Dermis microvascular lymphatic vessel endothelial cell (primary cell): ENCODE measurements around the gene SZRD1. TPM values are rescaled to one million over a fixed set of nuclear protein-coding genes. Genes with fewer than 3 reads are reported as not detected.

Source experiments
- DNase-seq, 2 donors: peaks; one replicate each; pipeline versions ENCODE4 v3.0.0 to v3.0.0-alpha.2; 2010; ENCODE audit warnings: low read depth in 2 of 2
- total RNA-seq: library from RNA; depleted of rRNA; stranded (reverse); fragments of >200 nt; gene quantifications from 2 replicates; pipeline ENCODE4 v1.2.1, GENCODE V29; 2014

Gene SZRD1
- total RNA-seq, 1 donor from 2014 or later = 25.8 TPM

DNA sequence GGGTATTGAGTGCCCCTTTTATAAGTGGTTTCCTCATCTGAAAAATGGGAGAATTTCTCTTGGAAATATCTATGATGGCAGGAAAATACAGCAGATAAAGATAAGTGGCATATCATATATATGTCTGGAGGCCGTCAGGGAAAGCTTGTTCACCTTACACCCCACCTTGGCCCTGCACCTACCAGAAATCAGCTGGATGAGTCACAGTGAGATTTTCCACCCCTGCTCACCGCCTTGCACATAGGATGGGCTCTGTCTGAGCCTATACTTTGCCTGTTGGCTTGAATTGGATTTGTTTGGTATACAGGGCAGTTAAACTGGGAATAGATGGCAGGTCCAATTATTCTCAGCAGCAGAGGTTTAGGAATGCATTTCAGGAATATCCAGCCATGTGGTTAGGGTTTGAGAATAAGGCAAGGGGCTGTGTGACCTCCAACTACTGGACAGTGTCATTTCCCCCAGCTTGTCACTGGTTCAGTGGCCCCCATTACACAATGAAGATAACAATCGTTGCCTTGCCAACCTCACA, 70.0 kb downstream of the SZRD1 start, which contains the start of gene SPATA21:
SPATA21 (minus strand) TSS at position 479 of the 529 bp plus-strand sequence. CDS start 6,053 bp downstream, outside the sequence.
- no peak for DNase-seq

DNA sequence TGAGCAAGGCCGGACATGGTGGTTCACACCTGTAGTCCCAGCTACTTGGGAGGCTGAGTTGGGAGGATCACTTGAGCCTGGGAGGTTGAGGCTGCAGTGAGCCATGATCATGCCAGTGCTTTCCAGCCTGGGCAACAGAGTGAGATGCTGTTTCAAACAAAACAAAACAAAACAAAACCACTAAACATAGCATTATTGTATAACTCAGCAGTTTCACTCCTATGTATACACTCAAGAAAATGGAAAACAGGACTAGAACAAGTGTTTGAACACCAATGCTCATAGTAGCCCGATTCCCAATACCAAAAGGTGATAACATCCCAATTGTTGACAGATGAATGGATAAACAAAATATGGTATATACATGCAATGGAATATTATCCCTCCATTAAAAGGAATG, 71.5 kb downstream of the SZRD1 start:
- DNase-seq = no peak

DNA sequence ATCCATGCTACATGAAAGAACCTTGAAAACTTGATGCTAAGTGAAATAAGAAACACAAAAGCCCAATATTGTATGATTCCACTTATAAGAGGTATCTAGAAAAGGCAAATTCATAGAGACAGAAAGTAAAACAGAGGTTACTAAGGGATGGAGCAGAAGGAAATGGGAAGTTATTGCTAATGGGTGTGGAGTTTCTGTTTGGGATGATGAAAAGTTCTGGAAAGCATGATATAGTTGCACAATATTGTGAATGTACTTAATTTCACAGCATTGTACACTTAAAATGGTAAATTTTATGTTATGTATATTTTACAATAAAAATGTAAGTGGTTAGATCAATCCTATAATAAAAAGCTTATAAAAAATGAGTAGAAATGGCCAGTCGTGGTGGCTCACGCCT, 71.9 kb downstream of the SZRD1 start:
- DNase-seq = no peak

DNA sequence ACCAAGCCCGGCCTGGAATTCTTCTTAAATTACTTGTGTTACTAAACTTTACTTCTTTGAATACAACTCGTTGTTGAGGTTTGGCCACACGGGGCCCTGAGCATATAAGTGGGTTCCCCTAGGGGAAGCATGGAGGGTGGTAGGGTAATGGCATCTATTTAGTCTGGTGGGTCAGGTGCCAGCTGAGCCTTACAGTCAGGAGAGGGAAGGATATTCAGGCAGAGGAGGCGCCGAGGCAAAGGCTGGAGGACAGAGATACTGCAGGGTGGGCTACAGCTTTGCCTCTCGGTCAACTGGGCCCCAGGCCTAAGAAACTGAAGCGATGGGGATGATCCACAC, 73.1 kb downstream of the SZRD1 start:
- no peak for DNase-seq

DNA sequence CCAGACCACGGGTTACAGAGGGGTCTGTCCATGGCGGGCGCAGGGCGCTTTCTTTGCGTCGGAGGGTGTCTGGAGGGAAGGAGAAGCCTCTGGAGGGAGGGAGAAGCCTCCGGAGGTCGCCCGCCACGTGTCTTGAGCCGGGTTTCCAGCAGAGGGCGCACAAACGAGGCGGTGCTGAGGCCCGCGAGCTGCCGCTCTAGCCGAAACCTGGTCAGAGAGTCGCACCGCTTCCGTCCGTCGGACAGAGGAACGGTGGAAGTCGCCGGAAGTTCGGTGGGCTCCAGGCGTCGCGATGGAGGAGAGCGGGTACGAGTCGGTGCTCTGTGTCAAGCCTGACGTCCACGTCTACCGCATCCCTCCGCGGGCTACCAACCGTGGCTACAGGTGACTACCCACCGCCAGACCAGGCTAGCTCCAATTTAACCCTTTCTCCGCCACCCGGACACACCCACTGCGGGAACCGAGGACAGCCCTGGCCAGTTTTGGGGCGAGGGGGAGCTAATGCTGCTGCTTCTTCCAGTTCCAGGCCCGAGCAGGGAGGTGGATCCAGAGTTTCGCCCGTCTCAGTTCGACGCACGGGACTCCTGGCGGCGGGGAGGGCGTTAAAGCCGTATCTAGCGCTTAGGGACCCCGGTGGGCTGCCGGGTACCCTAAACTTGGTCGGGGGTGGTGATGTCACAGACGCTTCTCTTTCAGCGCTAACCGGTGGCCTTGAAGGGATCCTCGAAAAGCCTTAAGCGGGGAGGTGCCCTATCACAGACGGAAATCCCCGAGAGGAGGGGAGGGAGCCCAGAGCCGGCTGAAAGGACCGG, 73.6 kb downstream of the SZRD1 start, which contains the start of gene NECAP2:
NECAP2 (plus strand) TSS at position 255 of the 812 bp plus-strand sequence; CDS start at position 293, 38 bp downstream.
- DNase-seq = peak; percentile 83 to 94

DNA sequence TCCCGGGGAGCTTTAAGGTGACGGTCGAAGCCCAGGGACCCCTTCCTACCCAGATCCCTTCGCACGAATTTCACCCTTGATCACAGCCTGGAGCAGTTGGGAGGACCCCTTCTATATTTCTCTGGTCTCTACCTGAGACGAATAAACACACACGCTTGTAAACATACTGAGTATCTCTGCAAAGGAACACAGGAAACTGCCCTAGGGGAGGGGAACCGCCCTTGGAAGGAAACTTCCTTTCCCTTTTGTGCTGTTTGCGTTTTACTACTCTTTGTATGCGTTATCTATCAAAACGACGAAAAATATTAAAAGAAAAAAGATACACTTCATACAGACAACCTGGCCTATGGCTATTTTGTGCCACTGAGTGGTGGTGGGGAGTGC, 74.2 kb downstream of the SZRD1 start:
- DNase-seq = peak in 1 of 2 donors; percentile 31

DNA sequence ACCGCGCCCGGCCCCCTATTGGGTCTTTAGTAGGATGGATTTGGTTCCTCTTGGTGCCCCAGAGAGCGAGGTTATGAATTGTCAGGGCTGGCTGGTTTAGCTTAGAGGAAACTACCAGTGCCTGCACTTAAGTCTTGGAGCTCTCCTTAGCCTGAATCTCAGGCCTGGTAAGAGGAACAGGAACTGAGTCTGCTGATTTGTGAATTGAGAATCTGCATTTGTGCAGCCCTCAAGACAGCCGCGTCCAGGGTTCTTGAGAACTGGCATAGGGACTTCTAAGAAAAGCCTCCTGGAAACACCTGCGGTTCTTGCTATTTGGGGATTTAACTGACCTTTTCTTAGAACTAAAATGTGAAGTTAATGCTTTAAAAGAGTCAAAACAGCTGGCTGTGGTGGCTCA, 75.2 kb downstream of the SZRD1 start:
- no peak for DNase-seq

DNA sequence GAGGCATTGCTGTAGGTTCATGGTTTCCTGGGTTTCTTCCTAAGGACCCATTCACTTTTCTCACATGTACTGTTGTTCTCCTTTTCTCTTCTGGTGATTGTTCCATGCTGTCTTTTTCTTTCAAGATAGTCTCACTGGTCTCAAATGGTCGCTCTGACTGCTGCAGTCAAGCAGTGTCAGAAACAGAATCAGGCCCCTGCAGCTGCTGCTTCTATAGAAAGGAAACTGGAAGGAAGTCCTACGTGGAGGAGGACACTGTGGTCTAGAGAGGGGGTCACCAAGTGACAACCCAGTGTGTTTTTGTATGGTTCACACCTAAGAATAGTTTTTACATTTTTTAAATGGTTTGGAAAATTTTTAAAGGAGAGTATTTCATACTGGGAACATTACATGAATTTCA, 75.9 kb downstream of the SZRD1 start:
- DNase-seq = no peak

DNA sequence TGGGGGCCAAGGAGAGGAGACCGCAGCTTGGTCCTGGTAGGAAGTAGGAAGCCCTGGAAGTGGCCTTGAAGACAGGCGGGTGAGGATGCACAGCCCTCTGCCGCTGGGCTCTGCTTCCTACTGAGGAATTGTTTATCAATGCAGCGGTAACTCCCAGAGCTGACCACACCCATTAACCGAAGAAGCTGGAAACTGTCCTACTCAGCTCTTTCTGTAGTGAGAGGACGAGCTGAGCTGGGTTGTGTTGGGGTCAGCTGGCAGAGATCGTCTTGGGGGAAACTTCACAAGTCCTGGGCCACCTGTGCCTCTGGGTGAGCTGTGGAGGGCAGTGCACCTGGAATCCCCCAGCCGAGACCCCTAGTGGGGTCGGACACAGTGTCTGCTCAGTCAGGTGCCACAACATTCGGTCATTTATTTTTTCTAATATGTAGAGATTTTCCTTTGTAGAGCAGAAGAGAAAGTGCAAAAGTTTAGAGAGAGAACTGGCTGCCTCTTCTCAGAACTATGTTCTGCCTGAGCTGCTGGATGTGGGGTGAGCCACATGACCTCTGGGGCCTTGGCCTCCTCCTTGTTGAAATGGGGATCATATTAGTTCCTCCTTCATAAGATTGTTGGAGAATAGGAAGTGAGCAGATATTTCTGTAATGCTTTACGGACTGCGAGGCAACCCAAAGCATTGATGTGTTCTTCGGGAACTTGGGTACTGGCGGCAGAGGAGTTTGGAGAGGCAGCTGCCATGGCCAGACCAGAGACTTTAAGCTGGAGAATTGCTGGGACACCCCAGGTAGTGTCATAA, 77.1 kb downstream of the SZRD1 start:
- no peak for DNase-seq

DNA sequence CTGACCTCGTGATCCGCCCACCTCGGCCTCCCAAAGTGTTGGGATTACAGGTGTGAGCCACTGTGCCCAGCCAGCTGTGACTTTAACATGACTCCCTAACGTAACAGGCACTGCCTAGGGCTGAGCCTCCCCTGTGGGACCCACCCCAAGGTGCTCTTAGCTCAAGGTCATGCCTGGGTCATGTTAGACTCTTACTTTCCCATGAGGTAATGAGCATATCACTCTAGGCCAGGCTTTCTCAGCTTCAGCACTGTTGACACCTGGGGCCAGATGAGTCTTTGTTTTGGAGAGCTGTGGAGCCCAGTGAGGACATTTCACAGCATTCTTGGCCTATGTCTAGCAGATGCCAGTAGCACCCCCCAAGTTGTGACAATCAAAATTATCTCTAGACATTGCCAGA, 78.0 kb downstream of the SZRD1 start:
- no peak for DNase-seq

DNA sequence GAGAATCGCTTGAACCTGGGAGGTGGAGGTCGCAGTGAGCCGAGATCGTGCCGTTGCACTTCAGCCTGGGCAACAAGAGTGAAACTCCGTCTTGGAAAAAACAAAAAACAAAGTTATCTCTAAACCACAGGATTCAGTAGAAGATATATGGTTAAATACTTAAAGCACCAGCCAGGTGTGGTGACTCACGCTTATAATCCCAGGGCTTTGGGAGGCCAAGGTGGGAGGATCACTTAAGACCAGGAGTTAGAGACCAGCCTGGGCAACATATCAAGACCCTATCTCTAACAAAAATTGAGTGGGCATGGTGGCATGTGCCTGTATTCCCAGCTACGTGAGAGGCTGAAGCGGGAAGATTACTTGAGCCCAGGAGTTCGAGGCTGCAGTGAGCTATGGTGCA, 79.1 kb downstream of the SZRD1 start:
- DNase-seq = no peak

DNA sequence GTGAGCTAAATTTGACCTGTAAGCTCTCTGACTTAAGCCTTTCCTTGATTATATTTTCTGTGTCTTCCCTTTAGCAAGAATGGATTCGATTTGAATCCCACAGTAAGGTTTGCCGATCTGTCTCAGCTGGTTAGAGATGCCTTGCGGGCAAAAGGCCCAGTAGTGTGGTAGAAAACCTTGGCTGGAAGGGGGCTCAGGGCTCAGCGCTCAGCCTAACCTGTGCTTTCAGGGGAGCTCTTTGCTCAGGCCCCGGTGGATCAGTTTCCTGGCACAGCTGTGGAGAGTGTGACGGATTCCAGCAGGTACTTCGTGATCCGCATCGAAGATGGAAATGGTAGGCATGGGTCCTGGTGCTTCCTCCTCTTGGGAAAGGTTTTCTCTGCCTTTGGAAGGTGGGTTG, 80.6 kb downstream of the SZRD1 start:
- DNase-seq = no peak

Other genes starting within 250 kb of the SZRD1 start
- gene EPHA2, start 211.2 kb upstream of the SZRD1 start, total RNA-seq = 71.1 and 112 TPM in 2 replicates
- 4.0 and 4.4 TPM in 2 replicates for gene ARHGEF19, start 154.6 kb upstream of the SZRD1 start, total RNA-seq
- gene CPLANE2, start 130.1 kb upstream of the SZRD1 start, total RNA-seq = 6.7 and 7.7 TPM in 2 replicates
- 5.9 and 10.1 TPM in 2 replicates for gene FBXO42, start 14.8 kb upstream of the SZRD1 start, total RNA-seq
- not detected in 2 replicates for gene SPATA21, start 70.2 kb downstream of the SZRD1 start, total RNA-seq
- 145 and 178 TPM in 2 replicates for gene NECAP2, start 73.5 kb downstream of the SZRD1 start, total RNA-seq
- under 0.01 TPM in 2 replicates for gene RNU1-1, start 147.0 kb downstream of the SZRD1 start, total RNA-seq
- gene NBPF1, start 246.3 kb downstream of the SZRD1 start, total RNA-seq = 19.2 and 20.4 TPM in 2 replicates